HG03045 (cell line): ENCODE data around the gene C1QL2.

Experiments used
- ATAC-seq: cut with Tn5 transposase; IDR thresholded peaks from one replicate; pipeline ENCODE4 v1.9.1; 2021; ENCODE audit warnings: mild to moderate bottlenecking, moderate library complexity; ENCODE audit not compliant: unreplicated experiment

C1QL2 gene

GRCh38 chr2:119158563-119159347, at the start of gene C1QL2:
Gene C1QL2 (minus strand): TSS chr2:119158751. CDS start chr2:119158269, 482 bp downstream.
- no peak for ATAC-seq

- ATAC-seq, result no peak
Observed at GRCh38 chr2:119207447-119207846, 48.9 kb upstream of the C1QL2 start.

GRCh38 chr2:119206201-119206600, 47.6 kb upstream of the C1QL2 start:
- ATAC-seq, result no peak

GRCh38 chr2:119205001-119205706, 46.6 kb upstream of the C1QL2 start:
- no peak for ATAC-seq

GRCh38 chr2:119204525-119204924, 46.0 kb upstream of the C1QL2 start:
- no peak for ATAC-seq

- ATAC-seq, result no peak
Observed at GRCh38 chr2:119202610-119203310, 44.2 kb upstream of the C1QL2 start.

GRCh38 chr2:119201815-119202214, 43.3 kb upstream of the C1QL2 start:
- ATAC-seq, result no peak

GRCh38 chr2:119198240-119198840, 39.8 kb upstream of the C1QL2 start:
- no peak for ATAC-seq

- no peak for ATAC-seq
Observed at GRCh38 chr2:119197529-119198239, 39.1 kb upstream of the C1QL2 start.

GRCh38 chr2:119197126-119197405, 38.5 kb upstream of the C1QL2 start:
- no peak for ATAC-seq

GRCh38 chr2:119196301-119197125, 38.0 kb upstream of the C1QL2 start:
- no peak for ATAC-seq

GRCh38 chr2:119195887-119196286, 37.3 kb upstream of the C1QL2 start:
- no peak for ATAC-seq

- no peak for ATAC-seq
Observed at GRCh38 chr2:119195001-119195400, 36.5 kb upstream of the C1QL2 start.

- ATAC-seq, result no peak
Observed at GRCh38 chr2:119192893-119193292, 34.3 kb upstream of the C1QL2 start.

GRCh38 chr2:119190321-119191111, 32.0 kb upstream of the C1QL2 start:
- ATAC-seq, result no peak

GRCh38 chr2:119184512-119184911, 26.0 kb upstream of the C1QL2 start:
- no peak for ATAC-seq

- ATAC-seq, result no peak
Observed at GRCh38 chr2:119181791-119182445, 23.4 kb upstream of the C1QL2 start.

- no peak for ATAC-seq
Observed at GRCh38 chr2:119181391-119181790, 22.8 kb upstream of the C1QL2 start.

GRCh38 chr2:119180892-119181291, 22.3 kb upstream of the C1QL2 start:
- no peak for ATAC-seq
